HL-60/S4 treated with phorbol 12-myristate 13-acetate at 8.2 ng/mL for 4 days and 3 days (cell line): Measurements from ENCODE around the gene USP46.

ENCODE experiments used
- in situ Hi-C: fragments of 300-500 bp; cut with MboI; formaldehyde crosslinking; loops from 2 replicates; pipeline ENCODE4 v1.15.0; 2022; ENCODE audit warnings: low sequenced_read_pairs

USP46 gene

GRCh38 chr4:52659001-52659721 is at the start of gene USP46:
USP46 (minus strand) TSS chr4:52659301; CDS start chr4:52659150, 151 bp downstream.
- in situ Hi-C loops = no loop called here

- in situ Hi-C loops = no loop called here
Observed at GRCh38 chr4:52704661-52705060, 45.6 kb upstream of the USP46 start.

- in situ Hi-C loops = no loop called here
Observed at GRCh38 chr4:52704133-52704532, 45.0 kb upstream of the USP46 start.

- in situ Hi-C loops = no loop called here
Observed at GRCh38 chr4:52701207-52701606, 42.1 kb upstream of the USP46 start.

- in situ Hi-C loops = no loop called here
Observed at GRCh38 chr4:52694936-52695335, 35.8 kb upstream of the USP46 start.

GRCh38 chr4:52693492-52693891 is 34.4 kb upstream of the USP46 start:
- in situ Hi-C loops = no loop called here

- in situ Hi-C loops = no loop called here
Observed at GRCh38 chr4:52689096-52689495, 30.0 kb upstream of the USP46 start.

- in situ Hi-C loops = no loop called here
Observed at GRCh38 chr4:52687696-52688095, 28.6 kb upstream of the USP46 start.

- in situ Hi-C loops = no loop called here
Observed at GRCh38 chr4:52685316-52685715, 26.2 kb upstream of the USP46 start.

- in situ Hi-C loops = no loop called here
Observed at GRCh38 chr4:52684896-52685295, 25.8 kb upstream of the USP46 start.

- in situ Hi-C loops = no loop called here
Observed at GRCh38 chr4:52680381-52680780, 21.3 kb upstream of the USP46 start.

- in situ Hi-C loops = no loop called here
Observed at GRCh38 chr4:52676536-52676935, 17.4 kb upstream of the USP46 start.

GRCh38 chr4:52675111-52675510 is 16.0 kb upstream of the USP46 start:
- in situ Hi-C loops = no loop called here

- in situ Hi-C loops = no loop called here
Observed at GRCh38 chr4:52670739-52671138, 11.6 kb upstream of the USP46 start.

- in situ Hi-C loops = no loop called here
Observed at GRCh38 chr4:52670121-52670520, 11.0 kb upstream of the USP46 start.

GRCh38 chr4:52665592-52665991 is 6.5 kb upstream of the USP46 start:
- in situ Hi-C loops = no loop called here

- in situ Hi-C loops = no loop called here
Observed at GRCh38 chr4:52664479-52664878, 5.4 kb upstream of the USP46 start.

GRCh38 chr4:52661966-52662690 is 3.0 kb upstream of the USP46 start:
- in situ Hi-C loops = no loop called here

GRCh38 chr4:52660643-52661042 is 1.5 kb upstream of the USP46 start:
- in situ Hi-C loops = no loop called here

GRCh38 chr4:52659722-52660261 is 691 bp upstream of the USP46 start:
- in situ Hi-C loops = no loop called here

- in situ Hi-C loops = no loop called here
Observed at GRCh38 chr4:52658641-52659000, 480 bp downstream of the USP46 start.
